Upper lobe of left lung (tissue), 4 donors: ENCODE data around the gene AASS.

Experiments used
- CTCF ChIP-seq, 6 experiments: fragments of 450-650 bp in 4 of 6; fragments of 200-600 bp in 2 of 6; sonication (generic) in 2 of 6; IDR thresholded peaks; one replicate each; pipeline ENCODE4 v1.5.1; 2016 to 2019; ENCODE audit warnings: antibody characterized with exemption in 6 of 6
- EP300 ChIP-seq, 4 donors: sonication (generic); formaldehyde crosslinking; IDR thresholded peaks; one replicate each; pipeline ENCODE4 v1.5.1; 2017; ENCODE audit warnings: antibody characterized with exemption in 4 of 4, control low read depth in 2 of 4
- POLR2A ChIP-seq, 4 donors: fragments of 450-650 bp; IDR thresholded peaks; one replicate each; pipeline ENCODE4 v1.5.1; 2016 to 2017; ENCODE audit warnings: antibody characterized with exemption in 4 of 4, mild to moderate bottlenecking in 2 of 4
- POLR2AphosphoS5 ChIP-seq, 2 donors: sonication (generic); formaldehyde crosslinking; IDR thresholded peaks; one replicate each; pipeline ENCODE4 v1.5.1; 2017; ENCODE audit warnings: antibody characterized with exemption in 2 of 2

DNA sequence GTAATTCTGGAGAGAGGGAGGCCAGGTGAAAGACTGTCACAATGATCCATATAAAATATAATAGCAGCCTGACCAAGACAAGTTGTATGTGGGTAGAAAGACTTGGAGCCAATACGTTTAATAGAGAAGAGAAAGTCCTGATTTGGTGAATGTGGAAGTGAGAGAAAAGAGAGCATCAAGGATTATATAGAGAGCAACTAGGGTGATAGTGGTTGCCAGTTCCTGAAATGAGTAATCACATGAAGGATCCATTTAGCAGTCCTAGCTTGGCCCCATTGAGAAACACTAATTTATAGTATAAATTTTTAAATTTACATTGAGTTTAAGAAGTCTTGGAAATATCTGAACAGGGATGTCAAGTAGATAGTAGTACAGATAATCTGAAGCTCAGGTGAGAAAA lies 74.0 kb downstream of the AASS start:
- TF ChIP-seq POLR2AphosphoS5 (IDR thresholded peaks at IDR 0.05), result no peak
- no peak for TF ChIP-seq CTCF (IDR thresholded peaks at IDR 0.05)
- TF ChIP-seq EP300 (IDR thresholded peaks at IDR 0.05), result no peak
- TF ChIP-seq POLR2A (IDR thresholded peaks at IDR 0.05), result no peak
